Stimulated activated CD4-positive, alpha-beta T cell treated with anti-CD3 and anti-CD28 coated beads, TNF-alpha, amount 100 ng/mL, for 24 hours (primary cell): ENCODE data around the gene AUH.
"Not testable (repeated sequence)": the region's sequence is repeated elsewhere in the genome, so short reads cannot be mapped to it uniquely, and the experiment has no call there.

ENCODE experiments used
- DNase-seq, 3 experiments: peaks; one replicate each; pipeline ENCODE4 v3.0.0-alpha.2; 2020; ENCODE audit warnings: low read depth in 3 of 3

The AUH gene

GRCh38 chr9:91379426-91379825 lies 17.7 kb upstream of the AUH start:
- DNase-seq: no peak

- DNase-seq: no peak
Measured at GRCh38 chr9:91378695-91379127, 17.0 kb upstream of the AUH start.

GRCh38 chr9:91378054-91378453 lies 16.3 kb upstream of the AUH start:
- not testable (repeated sequence) for DNase-seq

GRCh38 chr9:91376239-91376638 lies 14.5 kb upstream of the AUH start:
- no peak for DNase-seq

- DNase-seq: no peak
Measured at GRCh38 chr9:91374939-91375338, 13.2 kb upstream of the AUH start.

- no peak for DNase-seq
Measured at GRCh38 chr9:91371894-91372293, 10.2 kb upstream of the AUH start.

- not testable (repeated sequence) for DNase-seq
Measured at GRCh38 chr9:91370006-91370405, 8.3 kb upstream of the AUH start.

- DNase-seq: no peak
Measured at GRCh38 chr9:91364702-91365101, 3.0 kb upstream of the AUH start.

GRCh38 chr9:91364005-91364404 lies 2.3 kb upstream of the AUH start:
- no peak for DNase-seq

GRCh38 chr9:91362051-91362611 lies 413 bp upstream of the AUH start:
- no peak for DNase-seq

- no peak for DNase-seq
Measured at GRCh38 chr9:91360551-91361290, 997 bp downstream of the AUH start.

GRCh38 chr9:91359734-91360470 lies 1.8 kb downstream of the AUH start:
- no peak for DNase-seq

GRCh38 chr9:91359083-91359482 lies 2.6 kb downstream of the AUH start:
- DNase-seq: no peak

- DNase-seq: no peak
Measured at GRCh38 chr9:91354881-91355280, 6.8 kb downstream of the AUH start.

GRCh38 chr9:91349115-91349555 lies 12.6 kb downstream of the AUH start:
- DNase-seq: no peak

GRCh38 chr9:91348191-91348807 lies 13.4 kb downstream of the AUH start:
- DNase-seq: no peak

- no peak for DNase-seq
Measured at GRCh38 chr9:91347377-91347776, 14.3 kb downstream of the AUH start.

- no peak for DNase-seq
Measured at GRCh38 chr9:91346644-91347043, 15.1 kb downstream of the AUH start.

GRCh38 chr9:91345978-91346377 lies 15.7 kb downstream of the AUH start:
- DNase-seq: no peak

GRCh38 chr9:91342575-91342974 lies 19.1 kb downstream of the AUH start:
- no peak for DNase-seq

- no peak for DNase-seq
Measured at GRCh38 chr9:91341749-91342148, 20.0 kb downstream of the AUH start.

- no peak for DNase-seq
Measured at GRCh38 chr9:91341258-91341746, 20.4 kb downstream of the AUH start.
